Chondrocyte (in vitro differentiated cells): Measurements from ENCODE around the gene ATP5F1B. TPM values are rescaled to one million over a fixed set of nuclear protein-coding genes. Genes with fewer than 3 reads are reported as not detected.

Source experiments
- DNase-seq: peaks from one replicate; pipeline ENCODE4 v3.0.0; 2021; ENCODE audit warnings: mixed read lengths, low spot score
- H3K27ac Mint-ChIP-seq: one replicate; pipeline ENCODE4 v1.8.0; 2021; ENCODE audit warnings: mild to moderate bottlenecking, moderate library complexity, mixed read lengths; ENCODE audit not compliant: unreplicated experiment
- H3K27me3 Mint-ChIP-seq: 2 replicates; pipeline ENCODE4 v1.8.0; 2021; ENCODE audit warnings: low read depth, mixed read lengths
- H3K36me3 Mint-ChIP-seq: 2 replicates; pipeline ENCODE4 v1.8.0; 2021; ENCODE audit warnings: low read depth, mixed read lengths
- H3K4me1 Mint-ChIP-seq: 2 replicates; pipeline ENCODE4 v1.8.0; 2021; ENCODE audit warnings: low read depth, mild to moderate bottlenecking, mixed read lengths
- H3K4me3 Mint-ChIP-seq: one replicate; pipeline ENCODE4 v1.8.0; 2021; ENCODE audit warnings: mild to moderate bottlenecking, moderate library complexity, mixed read lengths; ENCODE audit not compliant: unreplicated experiment
- H3K9me3 Mint-ChIP-seq: 2 replicates; pipeline ENCODE4 v1.8.0; 2021; ENCODE audit warnings: low read depth, mixed read lengths
- CTCF ChIP-seq: fragments of 200-600 bp; sonication (generic); IDR thresholded peaks from 2 replicates; pipeline ENCODE4 v1.5.0; 2021; ENCODE audit warnings: antibody characterized with exemption, mild to moderate bottlenecking, moderate library complexity
- total RNA-seq: library from RNA; stranded (reverse); gene quantifications from 3 replicates; pipeline ENCODE4 v1.2.1, GENCODE V29; 2021

Gene ATP5F1B
- total RNA-seq, 1 donor from 2014 or later, result 380 TPM

DNA sequence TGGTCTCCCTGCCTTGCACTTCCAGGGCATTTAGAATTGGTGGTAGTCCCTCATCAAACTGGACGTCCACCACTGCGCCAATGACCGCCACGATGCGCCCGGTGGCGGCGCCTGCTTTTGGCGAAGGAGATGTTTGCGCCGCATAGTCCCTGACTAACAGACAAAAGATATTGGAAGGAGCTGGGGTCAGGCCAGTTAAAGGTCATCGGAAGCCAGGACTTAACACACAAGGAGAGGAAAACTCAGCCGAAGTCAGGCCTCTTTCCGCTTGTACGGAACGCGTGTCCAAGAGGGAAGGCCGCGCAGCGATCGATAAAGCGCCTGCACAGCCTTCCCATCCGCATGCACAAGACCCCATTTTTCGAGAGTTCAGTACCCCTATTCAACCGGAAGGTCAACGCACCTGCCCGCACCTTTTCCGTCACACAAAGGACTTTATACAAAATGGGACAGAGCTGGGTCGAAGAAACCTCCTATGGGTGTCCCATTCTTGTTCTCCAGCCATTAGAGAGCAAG lies 525 bp downstream of the ATP5F1B start:
- Mint-ChIP-seq H3K27ac (peak overlapping the region; percentile 96), H3K4me3 (peak overlapping the region; percentile 99), H3K9me3 (no peaks in the 10 kb centered on the region), H3K4me1 (peaks cover 25% of the 10 kb centered on the region), H3K27me3 (no peaks in the 10 kb centered on the region), H3K36me3 (peaks cover 22% of the 10 kb centered on the region)
- DNase-seq, result no peak
- peak; percentile 15 for TF ChIP-seq CTCF

GRCh38 chr12:56644654-56645053 lies 1.1 kb downstream of the ATP5F1B start:
- no peaks in the 10 kb centered on the region for H3K9me3 Mint-ChIP-seq
- peak overlapping the region; percentile 96 for H3K27ac Mint-ChIP-seq
- TF ChIP-seq CTCF, result no peak
- peaks cover 25% of the 10 kb centered on the region for H3K4me1 Mint-ChIP-seq
- H3K27me3 Mint-ChIP-seq, result no peaks in the 10 kb centered on the region
- H3K36me3 Mint-ChIP-seq, result peaks cover 25% of the 10 kb centered on the region
- peak overlapping the region; percentile 99 for H3K4me3 Mint-ChIP-seq
- no peak for DNase-seq

DNA sequence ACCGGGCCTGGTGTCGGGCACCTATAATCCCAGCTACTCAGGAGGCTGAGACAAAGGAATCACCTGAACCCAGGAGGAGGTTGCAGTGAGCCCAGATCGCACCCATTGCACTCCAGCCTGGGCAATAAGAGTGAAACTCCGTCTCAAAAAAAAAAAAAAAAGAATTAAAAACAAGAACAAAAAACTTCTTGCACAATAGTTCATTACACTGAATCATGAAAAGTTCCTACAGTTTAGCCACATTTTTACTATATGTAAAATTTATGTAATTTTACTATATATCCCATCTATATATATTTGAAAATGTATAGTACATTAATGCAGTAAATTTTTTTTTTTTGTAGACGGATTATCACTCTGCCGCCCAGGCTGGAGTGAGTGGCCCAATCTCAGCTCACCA lies 4.6 kb downstream of the ATP5F1B start:
- H3K4me1 Mint-ChIP-seq, result peaks cover 36% of the 10 kb centered on the region
- no peak overlapping the region for H3K4me3 Mint-ChIP-seq
- no peaks in the 10 kb centered on the region for H3K9me3 Mint-ChIP-seq
- H3K27ac Mint-ChIP-seq, result no peak overlapping the region
- no peak for TF ChIP-seq CTCF
- no peak for DNase-seq
- peaks cover 39% of the 10 kb centered on the region for H3K36me3 Mint-ChIP-seq
- H3K27me3 Mint-ChIP-seq, result no peaks in the 10 kb centered on the region

- H3K4me3 Mint-ChIP-seq, result no peak overlapping the region
- no peaks in the 10 kb centered on the region for H3K27me3 Mint-ChIP-seq
- no peak for TF ChIP-seq CTCF
- no peaks in the 10 kb centered on the region for H3K9me3 Mint-ChIP-seq
- no peak for DNase-seq
- peaks cover 35% of the 10 kb centered on the region for H3K4me1 Mint-ChIP-seq
- peaks cover 26% of the 10 kb centered on the region for H3K36me3 Mint-ChIP-seq
- H3K27ac Mint-ChIP-seq, result peak overlapping the region; percentile 100
Observed at GRCh38 chr12:56637621-56638020, 8.2 kb downstream of the ATP5F1B start.

DNA sequence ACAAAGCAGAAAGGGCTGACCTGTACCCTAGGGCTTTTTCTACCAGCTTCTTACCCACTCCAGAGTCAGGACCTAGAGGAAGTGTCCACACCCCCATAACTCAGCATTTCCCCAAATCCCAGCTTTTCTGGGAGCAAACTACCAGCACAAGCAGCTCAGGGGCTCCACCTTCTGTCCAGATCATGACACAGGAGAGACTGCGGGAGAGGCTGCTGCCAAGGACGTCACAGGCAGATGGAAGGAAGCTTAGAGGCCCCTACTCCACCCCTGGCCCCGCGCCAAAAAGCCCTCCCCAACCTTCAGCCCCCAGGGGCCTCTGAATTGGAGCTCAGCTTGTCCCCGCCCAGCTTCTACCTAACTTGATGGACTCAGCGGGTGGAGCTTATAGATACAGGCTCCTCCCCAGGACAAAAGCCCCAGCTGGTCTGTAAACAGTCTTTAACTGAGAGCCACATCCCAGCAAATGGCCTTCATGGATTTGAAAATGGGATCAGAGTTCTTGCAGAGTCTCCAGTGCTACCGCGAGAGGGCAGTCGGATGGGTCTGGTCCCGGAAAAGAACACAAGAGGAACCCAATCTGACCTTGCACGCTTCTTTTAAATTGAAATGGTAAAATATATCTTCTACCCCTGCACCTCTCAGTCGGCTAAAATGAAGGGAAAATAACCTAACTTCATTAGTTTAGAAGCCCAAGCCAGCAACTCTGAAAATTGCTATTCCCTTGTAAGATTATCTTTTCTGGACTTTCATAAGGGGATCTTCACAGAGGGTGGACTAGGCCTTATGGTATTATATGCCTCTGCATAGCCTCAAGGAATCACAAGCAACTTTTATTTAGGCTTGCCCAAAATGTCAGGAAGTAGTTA lies 8.9 kb downstream of the ATP5F1B start:
- Mint-ChIP-seq H3K4me1 (peaks cover 42% of the 10 kb centered on the region), H3K27me3 (no peaks in the 10 kb centered on the region), H3K9me3 (no peaks in the 10 kb centered on the region), H3K36me3 (peaks cover 20% of the 10 kb centered on the region), H3K27ac (peak overlapping the region; percentile 100), H3K4me3 (peak overlapping the region; percentile 94)
- peak; percentile 99 for DNase-seq
- TF ChIP-seq CTCF, result peak; percentile 85
